Esophagus muscularis mucosa (tissue), 3 donors: ENCODE results near the gene NPHP4.

ENCODE experiments used
- POLR2A ChIP-seq: fragments of 450-650 bp; IDR thresholded peaks from one replicate; pipeline ENCODE4 v1.6.1; 2017; ENCODE audit warnings: antibody characterized with exemption, moderate library complexity, mild to moderate bottlenecking, low read depth
- POLR2AphosphoS5 ChIP-seq, 2 donors: sonication (generic); formaldehyde crosslinking; IDR thresholded peaks; one replicate each; pipeline ENCODE4 v1.6.1; 2017; ENCODE audit warnings: antibody characterized with exemption in 2 of 2
- TF ChIP-seq, protein P1 (sequence below), 3 experiments: fragments of 200-600 bp in 2 of 3; fragments of 450-650 bp in 1 of 3; sonication (generic) in 2 of 3; IDR thresholded peaks; one replicate each; pipeline ENCODE4 v1.5.1; 2017 to 2019; ENCODE audit warnings: antibody characterized with exemption in 3 of 3, mild to moderate bottlenecking in 2 of 3, moderate library complexity in 1 of 3

DNA sequence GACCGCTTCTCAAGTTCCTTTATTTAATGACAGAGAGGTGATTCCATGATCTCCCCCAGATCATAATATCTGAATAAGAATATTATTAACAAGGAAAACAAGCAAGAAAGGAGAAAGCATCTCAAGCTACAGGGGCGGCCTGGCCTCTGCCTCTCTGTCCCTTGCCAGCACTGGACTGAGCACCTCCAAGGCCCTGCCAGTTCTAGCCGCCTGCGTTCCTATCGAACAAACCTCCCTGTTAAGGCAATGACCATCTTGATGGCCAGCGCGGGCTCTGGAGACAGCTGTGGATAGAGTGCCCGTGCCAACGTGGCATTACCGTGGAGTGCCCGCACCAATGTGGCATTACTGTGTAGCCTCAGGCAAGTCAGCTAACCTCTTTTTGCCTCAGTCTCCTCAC is 84.8 kb downstream of the NPHP4 start:
- TF ChIP-seq, protein P1, sequence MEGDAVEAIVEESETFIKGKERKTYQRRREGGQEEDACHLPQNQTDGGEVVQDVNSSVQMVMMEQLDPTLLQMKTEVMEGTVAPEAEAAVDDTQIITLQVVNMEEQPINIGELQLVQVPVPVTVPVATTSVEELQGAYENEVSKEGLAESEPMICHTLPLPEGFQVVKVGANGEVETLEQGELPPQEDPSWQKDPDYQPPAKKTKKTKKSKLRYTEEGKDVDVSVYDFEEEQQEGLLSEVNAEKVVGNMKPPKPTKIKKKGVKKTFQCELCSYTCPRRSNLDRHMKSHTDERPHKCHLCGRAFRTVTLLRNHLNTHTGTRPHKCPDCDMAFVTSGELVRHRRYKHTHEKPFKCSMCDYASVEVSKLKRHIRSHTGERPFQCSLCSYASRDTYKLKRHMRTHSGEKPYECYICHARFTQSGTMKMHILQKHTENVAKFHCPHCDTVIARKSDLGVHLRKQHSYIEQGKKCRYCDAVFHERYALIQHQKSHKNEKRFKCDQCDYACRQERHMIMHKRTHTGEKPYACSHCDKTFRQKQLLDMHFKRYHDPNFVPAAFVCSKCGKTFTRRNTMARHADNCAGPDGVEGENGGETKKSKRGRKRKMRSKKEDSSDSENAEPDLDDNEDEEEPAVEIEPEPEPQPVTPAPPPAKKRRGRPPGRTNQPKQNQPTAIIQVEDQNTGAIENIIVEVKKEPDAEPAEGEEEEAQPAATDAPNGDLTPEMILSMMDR (IDR thresholded peaks at IDR 0.05) = no peak
- TF ChIP-seq POLR2AphosphoS5 (IDR thresholded peaks at IDR 0.05) (no peak), POLR2A (no peak)
